Endothelial cell (in vitro differentiated cells): Measurements from ENCODE around the gene ZSWIM3. TPM values are rescaled to one million over a fixed set of nuclear protein-coding genes. Genes with fewer than 3 reads are reported as not detected.

Experiments used
- DNase-seq: peaks from one replicate; pipeline ENCODE4 v3.0.0; 2021; ENCODE audit warnings: low spot score
- H3K27ac Mint-ChIP-seq: one replicate; pipeline ENCODE4 v1.8.0; 2021; ENCODE audit warnings: mixed read lengths, inconsistent platforms; ENCODE audit not compliant: unreplicated experiment
- H3K27me3 Mint-ChIP-seq: one replicate; pipeline ENCODE4 v1.8.0; 2021; ENCODE audit warnings: mild to moderate bottlenecking, moderate library complexity, mixed read lengths, inconsistent platforms; ENCODE audit not compliant: unreplicated experiment
- H3K36me3 Mint-ChIP-seq: one replicate; pipeline ENCODE4 v1.8.0; 2021; ENCODE audit warnings: mild to moderate bottlenecking, low read depth, mixed read lengths, inconsistent platforms; ENCODE audit not compliant: unreplicated experiment
- H3K4me1 Mint-ChIP-seq: one replicate; pipeline ENCODE4 v1.8.0; 2021; ENCODE audit warnings: mild to moderate bottlenecking, mixed read lengths, inconsistent platforms; ENCODE audit not compliant: unreplicated experiment
- H3K4me3 Mint-ChIP-seq: one replicate; pipeline ENCODE4 v1.8.0; 2021; ENCODE audit warnings: mild to moderate bottlenecking, mixed read lengths, inconsistent platforms; ENCODE audit not compliant: unreplicated experiment
- H3K9me3 Mint-ChIP-seq: one replicate; pipeline ENCODE4 v1.8.0; 2021; ENCODE audit warnings: mixed read lengths, inconsistent platforms; ENCODE audit not compliant: unreplicated experiment
- total RNA-seq: library from RNA; stranded (reverse); fragmentation: NEBNext Ultra II Directional; extraction: Animal tissue kit (Norgen Biotek cat#: 25700); gene quantifications from one replicate; pipeline ENCODE4 v1.2.1, GENCODE V29; 2021; ENCODE audit not compliant: unreplicated experiment
- TF ChIP-seq, protein P1 (sequence below): fragments of 200-600 bp; sonication (generic); IDR thresholded peaks from one replicate; pipeline ENCODE4 v1.5.0; 2021; ENCODE audit warnings: antibody characterized with exemption; ENCODE audit not compliant: unreplicated experiment

The ZSWIM3 gene
- total RNA-seq, 1 donor from 2014 or later = 6.7 TPM

DNA sequence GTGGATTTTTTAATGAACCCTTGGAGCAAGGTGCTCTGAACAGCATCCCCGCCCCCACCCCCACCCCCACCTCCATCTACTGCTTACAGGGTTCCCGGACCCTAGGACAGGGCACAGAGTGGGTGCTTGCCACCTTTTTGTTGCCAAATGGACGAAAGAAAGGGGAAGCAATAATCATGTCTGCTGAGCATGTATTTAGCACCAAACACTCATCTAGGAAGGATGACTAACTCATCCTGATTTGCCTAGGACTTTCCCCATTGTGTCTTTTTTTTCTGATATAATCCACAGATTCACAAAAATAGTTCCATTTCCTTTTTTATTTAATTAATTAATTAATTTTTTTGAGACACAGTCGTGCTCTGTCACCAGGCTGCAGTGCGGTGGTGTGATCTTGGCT is 55.7 kb downstream of the ZSWIM3 start:
- TF ChIP-seq, protein P1, sequence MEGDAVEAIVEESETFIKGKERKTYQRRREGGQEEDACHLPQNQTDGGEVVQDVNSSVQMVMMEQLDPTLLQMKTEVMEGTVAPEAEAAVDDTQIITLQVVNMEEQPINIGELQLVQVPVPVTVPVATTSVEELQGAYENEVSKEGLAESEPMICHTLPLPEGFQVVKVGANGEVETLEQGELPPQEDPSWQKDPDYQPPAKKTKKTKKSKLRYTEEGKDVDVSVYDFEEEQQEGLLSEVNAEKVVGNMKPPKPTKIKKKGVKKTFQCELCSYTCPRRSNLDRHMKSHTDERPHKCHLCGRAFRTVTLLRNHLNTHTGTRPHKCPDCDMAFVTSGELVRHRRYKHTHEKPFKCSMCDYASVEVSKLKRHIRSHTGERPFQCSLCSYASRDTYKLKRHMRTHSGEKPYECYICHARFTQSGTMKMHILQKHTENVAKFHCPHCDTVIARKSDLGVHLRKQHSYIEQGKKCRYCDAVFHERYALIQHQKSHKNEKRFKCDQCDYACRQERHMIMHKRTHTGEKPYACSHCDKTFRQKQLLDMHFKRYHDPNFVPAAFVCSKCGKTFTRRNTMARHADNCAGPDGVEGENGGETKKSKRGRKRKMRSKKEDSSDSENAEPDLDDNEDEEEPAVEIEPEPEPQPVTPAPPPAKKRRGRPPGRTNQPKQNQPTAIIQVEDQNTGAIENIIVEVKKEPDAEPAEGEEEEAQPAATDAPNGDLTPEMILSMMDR = no peak
- Mint-ChIP-seq H3K4me3 (no peak overlapping the region), H3K9me3 (no peaks in the 10 kb centered on the region), H3K27ac (no peak overlapping the region), H3K36me3 (peaks cover 3% of the 10 kb centered on the region), H3K27me3 (peaks cover 6% of the 10 kb centered on the region), H3K4me1 (peaks cover 16% of the 10 kb centered on the region)
- no peak for DNase-seq

DNA sequence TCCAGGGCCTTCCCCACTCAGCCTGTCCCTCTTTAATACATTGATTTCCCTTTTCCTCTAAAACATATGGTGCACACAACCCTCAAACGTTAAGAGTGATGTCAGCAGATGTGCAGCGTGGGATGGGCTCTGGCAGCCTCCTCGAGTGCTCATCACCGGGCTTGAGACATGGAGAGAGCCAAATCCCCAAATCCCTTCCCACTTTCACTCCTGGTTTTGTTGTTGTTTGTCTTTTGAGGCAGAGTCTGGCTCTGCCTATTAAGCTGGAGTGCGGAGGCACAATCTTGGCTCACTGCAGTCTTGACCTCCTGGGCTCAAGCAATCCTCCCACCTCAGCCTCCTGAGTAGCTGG is 60.4 kb downstream of the ZSWIM3 start:
- TF ChIP-seq, protein P1 = no peak
- Mint-ChIP-seq H3K4me3 (no peak overlapping the region), H3K36me3 (no peaks in the 10 kb centered on the region), H3K27me3 (peaks cover 3% of the 10 kb centered on the region), H3K9me3 (no peaks in the 10 kb centered on the region), H3K4me1 (peaks cover 27% of the 10 kb centered on the region), H3K27ac (peak overlapping the region; percentile 76)
- DNase-seq = no peak

DNA sequence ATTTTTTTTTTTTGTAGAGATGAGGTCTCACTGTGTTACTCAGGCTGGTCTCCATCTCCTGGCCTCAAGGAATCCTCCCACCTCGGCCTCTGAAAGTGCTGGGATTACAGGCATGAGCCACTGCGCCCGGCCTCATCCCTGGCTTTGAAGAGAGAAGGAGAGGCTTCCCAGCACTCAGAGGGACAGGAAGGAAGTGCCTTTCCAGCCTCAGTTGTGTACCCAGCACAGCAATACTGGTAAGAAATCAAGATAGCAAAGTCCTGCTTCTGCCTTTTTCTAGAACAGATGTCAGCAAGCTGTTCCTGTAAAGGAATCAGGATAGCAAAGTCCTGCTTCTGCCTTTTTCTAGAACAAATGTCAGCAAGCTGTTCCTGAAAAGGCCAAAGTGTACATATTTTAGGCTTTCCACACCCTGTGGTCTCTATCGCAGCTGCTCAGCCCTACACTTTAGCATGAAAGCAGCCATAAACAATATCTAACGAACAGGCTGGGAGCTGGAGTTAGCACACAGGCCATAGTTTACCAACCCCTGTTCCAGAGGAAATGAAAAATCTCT is 60.8 kb downstream of the ZSWIM3 start:
- Mint-ChIP-seq H3K27ac (no peak overlapping the region), H3K9me3 (no peaks in the 10 kb centered on the region), H3K4me3 (no peak overlapping the region), H3K36me3 (no peaks in the 10 kb centered on the region), H3K4me1 (peaks cover 27% of the 10 kb centered on the region), H3K27me3 (peaks cover 3% of the 10 kb centered on the region)
- TF ChIP-seq, protein P1 = no peak
- DNase-seq = no peak

DNA sequence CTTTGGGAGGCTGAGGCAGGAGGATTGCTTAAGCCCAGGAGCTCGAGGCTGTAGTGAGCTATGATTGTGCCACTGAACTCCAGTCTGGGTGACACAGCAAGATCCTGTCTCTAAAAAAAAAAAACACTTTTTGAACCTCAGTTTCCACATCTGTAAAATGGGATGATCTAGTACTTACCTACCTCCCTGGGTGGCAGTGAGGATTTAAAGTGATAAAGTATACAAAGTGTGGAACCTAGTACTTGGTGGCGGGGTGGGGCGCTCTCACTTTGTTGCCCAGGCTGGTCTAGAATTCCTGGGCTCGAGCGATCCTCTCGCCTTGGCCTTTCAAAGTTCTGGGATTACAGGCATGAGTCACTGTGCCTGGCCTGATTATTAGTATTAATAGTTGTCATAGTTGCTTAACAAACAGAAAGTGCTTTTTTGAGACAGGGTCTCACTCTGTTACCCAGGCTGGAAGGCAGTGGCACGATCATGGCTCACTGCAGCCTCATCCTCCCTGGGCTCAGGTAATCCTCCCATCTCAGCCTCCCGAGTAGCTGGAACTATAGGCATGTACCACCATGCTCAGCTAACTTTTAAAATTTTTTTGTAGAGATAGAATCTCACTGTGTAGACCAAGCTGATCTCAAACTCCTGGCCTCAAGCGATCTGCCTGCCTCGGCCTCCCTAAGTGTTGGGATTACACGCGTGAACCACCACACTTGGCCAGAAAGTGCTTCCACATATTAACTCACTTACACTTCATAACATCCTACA is 61.5 kb downstream of the ZSWIM3 start:
- no peak overlapping the region for H3K4me3 Mint-ChIP-seq
- DNase-seq = no peak
- no peaks in the 10 kb centered on the region for H3K36me3 Mint-ChIP-seq
- H3K27ac Mint-ChIP-seq = no peak overlapping the region
- no peaks in the 10 kb centered on the region for H3K9me3 Mint-ChIP-seq
- TF ChIP-seq, protein P1 = no peak
- peaks cover 3% of the 10 kb centered on the region for H3K27me3 Mint-ChIP-seq
- peaks cover 27% of the 10 kb centered on the region for H3K4me1 Mint-ChIP-seq

DNA sequence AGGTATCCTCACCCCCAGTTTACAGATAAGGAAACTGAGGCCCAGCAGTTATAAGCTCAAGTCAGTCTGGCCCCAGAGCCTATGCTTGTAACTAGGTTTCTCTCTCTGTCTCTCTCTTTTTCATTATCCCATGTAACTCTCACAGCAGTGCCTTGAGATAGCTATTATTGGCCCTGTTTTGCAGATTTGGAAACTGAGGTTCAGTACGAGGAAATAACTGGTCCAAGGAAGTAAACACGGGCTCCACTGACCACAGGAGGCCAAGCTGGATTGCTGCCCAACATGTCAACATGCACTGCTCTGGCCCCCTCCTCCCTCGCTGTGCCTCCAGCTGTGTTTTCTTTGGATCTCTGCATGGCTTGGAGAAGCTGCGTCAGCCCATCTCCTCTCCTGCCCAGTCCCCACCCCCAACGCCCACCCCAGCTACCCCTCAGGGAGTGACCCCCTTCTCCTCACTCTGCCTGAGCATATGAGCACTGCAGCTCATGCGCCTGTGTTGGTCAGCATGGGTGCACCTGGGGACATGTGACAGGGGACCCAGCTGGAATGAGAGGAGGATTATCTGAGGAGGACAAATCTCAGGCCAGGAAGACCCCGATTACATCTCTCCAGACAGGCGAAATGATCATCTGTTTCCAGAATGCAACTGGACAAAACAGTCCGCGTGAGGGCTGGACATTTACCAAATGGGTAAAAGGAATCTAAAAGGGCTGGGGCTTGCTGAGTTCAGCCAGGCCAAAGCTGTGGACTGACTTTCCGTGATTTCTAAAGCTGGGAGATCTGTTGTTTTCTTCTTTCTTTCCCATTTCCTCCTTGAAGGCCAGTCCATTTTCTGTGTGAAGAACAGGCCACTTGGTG is 62.4 kb downstream of the ZSWIM3 start:
- TF ChIP-seq, protein P1 = no peak
- Mint-ChIP-seq H3K36me3 (no peaks in the 10 kb centered on the region), H3K4me1 (peaks cover 23% of the 10 kb centered on the region), H3K27me3 (peaks cover 3% of the 10 kb centered on the region), H3K9me3 (no peaks in the 10 kb centered on the region), H3K4me3 (no peak overlapping the region), H3K27ac (no peak overlapping the region)
- no peak for DNase-seq
